Measurements from ENCODE around the gene SHB. TPM values are rescaled to one million over a fixed set of nuclear protein-coding genes. Genes with fewer than 3 reads are reported as not detected.
A peak's percentile ranks its signal among the peaks of the same experiment; 100 is the strongest.

Gene SHB
- total RNA-seq, 2 experiments from 2014 or later, result 1.1 to 1.2 TPM

DNA sequence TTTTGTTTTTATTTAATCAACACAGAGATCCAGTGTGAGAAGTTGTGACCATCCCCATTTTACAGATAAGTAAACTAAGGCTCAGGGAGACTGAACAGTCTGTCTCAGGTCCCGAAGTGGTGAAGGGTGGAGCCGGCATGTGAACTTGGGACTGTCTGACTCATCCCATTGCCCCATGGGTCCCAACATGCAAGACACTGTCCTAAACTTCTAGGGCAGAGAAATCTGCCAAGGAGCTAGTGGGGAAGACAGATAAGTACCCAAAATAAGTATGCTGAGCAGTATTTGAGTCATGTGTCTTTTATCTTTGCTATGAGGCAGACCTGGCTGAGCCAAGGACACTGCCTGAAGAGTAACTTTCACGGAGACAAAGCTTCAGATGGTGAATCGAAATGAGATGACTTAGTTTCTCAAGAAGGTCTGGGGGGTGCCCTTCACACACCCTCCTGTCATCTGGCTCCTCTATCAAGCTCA, 100.8 kb downstream of the SHB start:
- Mint-ChIP-seq H3K4me3 (no peak overlapping the region), H3K36me3 (ENCODE audit: low read depth) (no peaks in the 10 kb centered on the region), H3K9me3 (no peaks in the 10 kb centered on the region), H3K27ac (no peak overlapping the region), H3K27me3 (no peaks in the 10 kb centered on the region), H3K4me1 (ENCODE audit: low read depth) (no peaks in the 10 kb centered on the region)
- ChIA-PET CTCF (no interaction called here), POLR2A (no interaction called here)
- no peaks in the 10 kb centered on the region for H3K9me3 ChIP-seq (ENCODE audit: control insufficient read depth in 1 of 2, insufficient read depth in 1 of 2, low read length in 2 of 2)
- no peak overlapping the region for H3K27ac ChIP-seq (ENCODE audit: low read depth in 1 of 2, low read length in 2 of 2)
- no peaks in the 10 kb centered on the region for H3K36me3 ChIP-seq (ENCODE audit: insufficient read depth, low read length)
- no peaks in the 10 kb centered on the region for H3K27me3 ChIP-seq (ENCODE audit: control insufficient read depth in 1 of 2, insufficient read depth in 2 of 2, low read length in 2 of 2)
- H3K4me3 ChIP-seq (ENCODE audit: low read length), result no peak overlapping the region
- TF ChIP-seq CTCF (IDR thresholded peaks at IDR 0.05), result no peak
- DNase-seq (peak in 1 of 14 experiments; percentile 31), ATAC-seq (ENCODE audit: poor library complexity) (no peak)
- intact Hi-C loops (cut with DNase I, micrococcal nuclease), result no loop called here
- H3K4me1 ChIP-seq (ENCODE audit: insufficient read depth, low read length), result no peaks in the 10 kb centered on the region

DNA sequence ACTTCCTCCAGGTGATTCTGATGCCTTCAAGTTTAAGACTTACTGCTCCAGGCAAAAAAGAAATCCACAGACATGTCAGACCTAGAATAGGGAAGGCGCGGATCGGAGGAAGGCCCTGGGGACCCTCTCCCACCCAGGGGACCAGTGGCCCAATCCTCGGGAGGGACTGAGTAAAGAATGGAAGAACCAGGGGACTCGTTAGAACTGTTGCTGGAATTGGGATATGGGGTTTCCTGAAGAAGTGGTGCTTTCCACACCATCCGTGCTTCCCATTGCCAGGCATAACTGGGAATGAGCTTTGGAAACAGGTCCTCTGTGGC, 101.3 kb downstream of the SHB start:
- ChIA-PET CTCF (no interaction called here), POLR2A (no interaction called here)
- Histone ChIP-seq H3K36me3 (ENCODE audit: insufficient read depth, low read length) (no peaks in the 10 kb centered on the region), H3K9me3 (ENCODE audit: control insufficient read depth in 1 of 2, insufficient read depth in 1 of 2, low read length in 2 of 2) (no peaks in the 10 kb centered on the region), H3K4me3 (ENCODE audit: low read length) (no peak overlapping the region), H3K27ac (ENCODE audit: low read depth in 1 of 2, low read length in 2 of 2) (no peak overlapping the region), H3K4me1 (ENCODE audit: insufficient read depth, low read length) (no peaks in the 10 kb centered on the region), H3K27me3 (ENCODE audit: control insufficient read depth in 1 of 2, insufficient read depth in 2 of 2, low read length in 2 of 2) (no peaks in the 10 kb centered on the region)
- H3K9me3 Mint-ChIP-seq, result no peaks in the 10 kb centered on the region
- no peaks in the 10 kb centered on the region for H3K4me1 Mint-ChIP-seq (ENCODE audit: low read depth)
- intact Hi-C loops (cut with DNase I, micrococcal nuclease), result no loop called here
- H3K4me3 Mint-ChIP-seq, result no peak overlapping the region
- no peak for TF ChIP-seq CTCF (IDR thresholded peaks at IDR 0.05)
- no peak for ATAC-seq (ENCODE audit: poor library complexity)
- no peaks in the 10 kb centered on the region for H3K27me3 Mint-ChIP-seq
- H3K36me3 Mint-ChIP-seq (ENCODE audit: low read depth), result no peaks in the 10 kb centered on the region
- H3K27ac Mint-ChIP-seq, result no peak overlapping the region
- DNase-seq, result no peak

- Histone ChIP-seq H3K27me3 (ENCODE audit: control insufficient read depth in 1 of 2, insufficient read depth in 2 of 2, low read length in 2 of 2) (no peaks in the 10 kb centered on the region), H3K9me3 (ENCODE audit: control insufficient read depth in 1 of 2, insufficient read depth in 1 of 2, low read length in 2 of 2) (no peaks in the 10 kb centered on the region), H3K4me3 (ENCODE audit: low read length) (no peak overlapping the region), H3K36me3 (ENCODE audit: insufficient read depth, low read length) (no peaks in the 10 kb centered on the region), H3K27ac (ENCODE audit: low read depth in 1 of 2, low read length in 2 of 2) (no peak overlapping the region), H3K4me1 (ENCODE audit: insufficient read depth, low read length) (no peaks in the 10 kb centered on the region)
- ATAC-seq (ENCODE audit: poor library complexity) (no peak), DNase-seq (no peak)
- intact Hi-C loops (cut with DNase I, micrococcal nuclease), result no loop called here
- Mint-ChIP-seq H3K27ac (no peak overlapping the region), H3K4me3 (no peak overlapping the region), H3K36me3 (ENCODE audit: low read depth) (no peaks in the 10 kb centered on the region), H3K27me3 (no peaks in the 10 kb centered on the region), H3K4me1 (ENCODE audit: low read depth) (no peaks in the 10 kb centered on the region), H3K9me3 (no peaks in the 10 kb centered on the region)
- no peak for TF ChIP-seq CTCF (IDR thresholded peaks at IDR 0.05)
- POLR2A ChIA-PET, result no interaction called here
- CTCF ChIA-PET, result no interaction called here
Measured at GRCh38 chr9:37967014-37967760, 101.8 kb downstream of the SHB start.
